MCF 10A (cell line): ENCODE data around the gene GNAL. TPM values are rescaled to one million over a fixed set of nuclear protein-coding genes. Genes with fewer than 3 reads are reported as not detected.
"Not testable (repeated sequence)": the region's sequence is repeated elsewhere in the genome, so short reads cannot be mapped to it uniquely, and the experiment has no call there.

Experiments
- BruUV-seq: library from RNA; stranded (reverse); fragments of 400-500 nt; replicated peaks from 2 replicates; lab custom pipeline; 2021; lab: Mats Ljungman, UMichigan
- CTCF ChIA-PET: fragments of 300-600 bp; sonication (Branson Sonifier 250); formaldehyde crosslinking; extraction: SDS; loops from one replicate; lab custom pipeline; 2021; ENCODE audit warnings: antibody characterized with exemption, inconsistent platforms; lab: Yijun Ruan, JAX
- POLR2A ChIA-PET: fragments of 300-600, 350-650 bp; sonication (Branson Sonifier 250); formaldehyde crosslinking; extraction: SDS; loops from one replicate; lab custom pipeline; 2020; ENCODE audit warnings: antibody characterized with exemption, inconsistent platforms; lab: Yijun Ruan, JAX
- DNase-seq: peaks from one replicate; pipeline ENCODE4 v3.0.0-alpha.2; 2018; ENCODE audit not compliant: unreplicated experiment
- H3K27ac Mint-ChIP-seq: one replicate; pipeline ENCODE4 v1.8.0; 2022; ENCODE audit warnings: mild to moderate bottlenecking, low read depth, mixed read lengths; ENCODE audit not compliant: unreplicated experiment
- H3K27me3 Mint-ChIP-seq: one replicate; pipeline ENCODE4 v1.8.0; 2022; ENCODE audit warnings: mixed read lengths; ENCODE audit not compliant: insufficient read depth, unreplicated experiment
- H3K36me3 Mint-ChIP-seq: one replicate; pipeline ENCODE4 v1.8.0; 2022; ENCODE audit warnings: mild to moderate bottlenecking, moderate library complexity, mixed read lengths; ENCODE audit not compliant: insufficient read depth, unreplicated experiment
- H3K4me1 Mint-ChIP-seq: one replicate; pipeline ENCODE4 v1.8.0; 2022; ENCODE audit warnings: mixed read lengths; ENCODE audit not compliant: insufficient read depth, unreplicated experiment
- H3K4me3 Mint-ChIP-seq: one replicate; pipeline ENCODE4 v1.8.0; 2022; ENCODE audit warnings: mild to moderate bottlenecking, moderate library complexity, mixed read lengths; ENCODE audit not compliant: unreplicated experiment
- H3K9me3 Mint-ChIP-seq: one replicate; pipeline ENCODE4 v1.8.0; 2022; ENCODE audit warnings: mixed read lengths; ENCODE audit not compliant: unreplicated experiment
- CTCF ChIP-seq: fragments of 200-600 bp; IDR thresholded peaks from one replicate; pipeline ENCODE4 v1.8.0; 2022; ENCODE audit warnings: antibody characterized with exemption, mild to moderate bottlenecking; ENCODE audit not compliant: unreplicated experiment
- intact Hi-C: fragments of 100-400 bp; cut with micrococcal nuclease; formaldehyde crosslinking; loops from 2 replicates; pipeline ENCODE4 v1.14.1; 2022
- total RNA-seq: library from RNA; stranded (reverse); gene quantifications from 2 replicates; pipeline ENCODE4 v1.2.3, GENCODE V29; 2022

The GNAL gene
- total RNA-seq, 1 experiment from 2014 or later = 1.6 TPM

- Mint-ChIP-seq H3K4me3 (peak overlapping the region; percentile 96), H3K9me3 (no peaks in the 10 kb centered on the region), H3K27me3 (no peaks in the 10 kb centered on the region), H3K27ac (peak overlapping the region; percentile 99), H3K36me3 (peaks cover 52% of the 10 kb centered on the region), H3K4me1 (peaks cover 13% of the 10 kb centered on the region)
- intact Hi-C loops = loop anchor here (5.0 kb wide), 2 partner anchors 120 to 130 kb away; partner anchors contain the start of gene IMPA2
- peak; percentile 34 for DNase-seq
- POLR2A ChIA-PET = interaction anchor here (0.6 to 2.8 kb wide), 13 partner anchors 9 to 1939 kb away, joined by 3 to 20 read pairs (median 3); partner anchors contain the start of genes IMPA2 and VAPA
- CTCF ChIA-PET = interaction anchor here (0.6 kb wide), 2 partner anchors 9 to 144 kb away, joined by 3 read pairs; no protein-coding TSS in a partner anchor
- TSS peak; percentile 75 for BruUV-seq
- no peak for TF ChIP-seq CTCF
Observed at GRCh38 chr18:11851806-11852337, 162.8 kb downstream of the GNAL start.

GRCh38 chr18:11854554-11854953, 165.5 kb downstream of the GNAL start:
- DNase-seq, POLR2A ChIA-PET, H3K27me3 Mint-ChIP-seq, H3K9me3 Mint-ChIP-seq, BruUV-seq, H3K4me3 Mint-ChIP-seq, H3K27ac Mint-ChIP-seq: not testable (repeated sequence)
- intact Hi-C loops = loop anchor here (5.0 kb wide), 2 partner anchors 122 to 128 kb away; partner anchors contain the start of gene IMPA2
- H3K36me3 Mint-ChIP-seq = peaks cover 52% of the 10 kb centered on the region
- H3K4me1 Mint-ChIP-seq = peaks cover 32% of the 10 kb centered on the region
- CTCF ChIA-PET = interaction anchor here (1.0 to 1.6 kb wide), 2 partner anchors 114 to 121 kb away, joined by 3 to 4 read pairs; no protein-coding TSS in a partner anchor

GRCh38 chr18:11857177-11857887, 168.3 kb downstream of the GNAL start:
- no peak for TF ChIP-seq CTCF
- Mint-ChIP-seq H3K9me3 (no peaks in the 10 kb centered on the region), H3K4me1 (peaks cover 44% of the 10 kb centered on the region), H3K27me3 (no peaks in the 10 kb centered on the region), H3K4me3 (peak overlapping the region; percentile 67), H3K27ac (peak overlapping the region; percentile 98), H3K36me3 (peaks cover 32% of the 10 kb centered on the region)
- POLR2A ChIA-PET = interaction anchor here (0.6 to 4.4 kb wide), 3 partner anchors 8 to 520 kb away, joined by 3 to 35 read pairs (median 4); partner anchors contain the start of genes AFG3L2 and CHMP1B
- intact Hi-C loops = no loop called here
- TSS peak; percentile 65 for BruUV-seq
- DNase-seq = peak; percentile 98
- CTCF ChIA-PET = interaction anchor here (0.7 kb wide), 1 partner anchor 125 kb away, joined by 3 read pairs; no protein-coding TSS in a partner anchor

- DNase-seq = peak; percentile 30
- Mint-ChIP-seq H3K4me1 (peaks cover 44% of the 10 kb centered on the region), H3K36me3 (peaks cover 12% of the 10 kb centered on the region), H3K4me3 (peak overlapping the region; percentile 67), H3K9me3 (no peaks in the 10 kb centered on the region), H3K27ac (peak overlapping the region; percentile 98), H3K27me3 (no peaks in the 10 kb centered on the region)
- TF ChIP-seq CTCF = no peak
- intact Hi-C loops = no loop called here
- ChIA-PET POLR2A (interaction anchor here (0.5 to 4.4 kb wide), 9 partner anchors 10 to 205 kb away, joined by 3 to 35 read pairs (median 3); partner anchors contain the start of genes CHMP1B and IMPA2), CTCF (interaction anchor here (0.5 to 1.9 kb wide), 8 partner anchors 12 to 1087 kb away, joined by 3 to 6 read pairs (median 3); no protein-coding TSS in a partner anchor)
- BruUV-seq = no TSS peak
Observed at GRCh38 chr18:11859282-11859830, 170.3 kb downstream of the GNAL start.
